H1 (cell line): ENCODE results near the gene TAPT1. TPM values are rescaled to one million over a fixed set of nuclear protein-coding genes. Genes with fewer than 3 reads are reported as not detected.

Source experiments
- CTCF ChIA-PET: fragments of 300-600 bp; sonication (Branson Sonifier 250); formaldehyde crosslinking; loops from one replicate; lab custom pipeline; 2021; ENCODE audit not compliant: partially characterized antibody; lab: Charles Lee
- POLR2A ChIA-PET: fragments of 300-600 bp; sonication (Branson Sonifier 250); formaldehyde crosslinking; loops from one replicate; lab custom pipeline; 2021; ENCODE audit warnings: inconsistent platforms; ENCODE audit not compliant: partially characterized antibody; lab: Charles Lee
- DNase-seq, 2 experiments: peaks; one replicate each; pipeline versions ENCODE4 v3.0.0 to v3.0.0-alpha.2; 2010 to 2022; ENCODE audit warnings: low spot score in 2 of 2, low read depth in 1 of 2, mixed read lengths in 1 of 2
- FAIRE-seq: peaks from 2 replicates; lab custom pipeline; 2011; peaks lifted over from hg19 to GRCh38; lab: Jason Lieb, UNC
- H2AFZ ChIP-seq: 2 replicates; pipeline ENCODE4 v1.8.1; 2012; ENCODE audit warnings: low read length, inconsistent platforms
- H2AK5ac ChIP-seq: 2 replicates; pipeline ENCODE4 v1.6.1; 2013; ENCODE audit warnings: low read depth, low read length
- H2BK120ac ChIP-seq: replicated peaks from 2 replicates; pipeline ENCODE3; 2013; ENCODE audit warnings: low read depth, low read length, inconsistent platforms
- H2BK12ac ChIP-seq: 2 replicates; pipeline ENCODE4 v1.6.1; 2013; ENCODE audit warnings: low read depth, low read length
- H2BK15ac ChIP-seq: 2 replicates; pipeline ENCODE4 v1.6.1; 2013; ENCODE audit warnings: low read length
- H2BK20ac ChIP-seq: 2 replicates; pipeline ENCODE4 v1.6.1; 2013; ENCODE audit warnings: low read length
- H2BK5ac ChIP-seq: 2 replicates; pipeline ENCODE4 v1.6.1; 2013; ENCODE audit warnings: low read depth, low read length
- H3K14ac ChIP-seq: 2 replicates; pipeline ENCODE4 v1.6.1; 2013; ENCODE audit warnings: inconsistent platforms; ENCODE audit not compliant: insufficient read length
- H3K18ac ChIP-seq: 2 replicates; pipeline ENCODE4 v1.6.1; 2013; ENCODE audit warnings: low read length; ENCODE audit errors: extremely low read depth
- H3K23ac ChIP-seq: 2 replicates; pipeline ENCODE4 v1.6.1; 2013; ENCODE audit warnings: inconsistent platforms; ENCODE audit not compliant: insufficient read length
- H3K23me2 ChIP-seq: 2 replicates; pipeline ENCODE4 v1.6.1; 2013; ENCODE audit warnings: low read depth, low read length
- H3K27ac ChIP-seq: 2 replicates; pipeline ENCODE4 v1.6.1; 2011; ENCODE audit warnings: low read depth, low read length, inconsistent platforms
- H3K27me3 ChIP-seq, 4 experiments: replicated peaks in 1 of 4; 1 replicate in 1 of 4; 2 replicates in 3 of 4; pipeline versions ENCODE4 v1.6.1 to v1.8.1; 2011 to 2013; ENCODE audit warnings: low read length in 3 of 4, mild to moderate bottlenecking in 3 of 4, inconsistent platforms in 2 of 4, mixed read lengths in 2 of 4, moderate library complexity in 1 of 4; ENCODE audit not compliant: control insufficient read depth in 3 of 4, insufficient read depth in 3 of 4; ENCODE audit errors: extremely low read depth in 1 of 4
- H3K36me3 ChIP-seq, 4 experiments: 2 replicates each; pipeline versions ENCODE4 v1.6.1 to v1.8.1; 2011 to 2013; ENCODE audit warnings: mild to moderate bottlenecking in 4 of 4, low read length in 3 of 4, moderate library complexity in 2 of 4, control low read depth in 1 of 4, inconsistent platforms in 1 of 4; ENCODE audit not compliant: insufficient read depth in 4 of 4, control insufficient read depth in 2 of 4
- H3K4ac ChIP-seq: replicated peaks from 2 replicates; pipeline ENCODE3; 2013; ENCODE audit warnings: low read length, low read depth, mixed read lengths, inconsistent platforms; ENCODE audit not compliant: insufficient read length
- H3K4me1 ChIP-seq, 4 experiments: replicated peaks in 1 of 4; 1 replicate in 1 of 4; 2 replicates in 3 of 4; pipeline versions ENCODE4 v1.6.1 to v1.8.1; 2011 to 2013; ENCODE audit warnings: low read length in 3 of 4, inconsistent platforms in 2 of 4, mixed read lengths in 1 of 4; ENCODE audit not compliant: insufficient read depth in 4 of 4, control insufficient read depth in 3 of 4
- H3K4me2 ChIP-seq, 2 experiments: 2 replicates each; pipeline versions ENCODE4 v1.6.1 to v1.8.1; 2011 to 2013; ENCODE audit warnings: low read depth in 2 of 2, low read length in 2 of 2, control low read depth in 1 of 2, inconsistent platforms in 1 of 2, mild to moderate bottlenecking in 1 of 2; ENCODE audit not compliant: insufficient read depth in 1 of 2
- H3K4me3 ChIP-seq, 4 experiments: fragments of 200-600, 300-600 bp in 1 of 4; sonication (generic), shearing (Covaris generic), sonication (Bioruptor Twin) in 1 of 4; 2 replicates each; pipeline versions ENCODE4 v1.5.1 to v1.8.1; 2011 to 2016; ENCODE audit warnings: low read length in 4 of 4, low read depth in 3 of 4, control low read depth in 2 of 4, inconsistent platforms in 2 of 4, mild to moderate bottlenecking in 2 of 4, mixed read lengths in 1 of 4, moderate library complexity in 1 of 4; ENCODE audit not compliant: insufficient read depth in 2 of 4; ENCODE audit errors: extremely low read depth in 1 of 4
- H3K56ac ChIP-seq: replicated peaks from 2 replicates; pipeline ENCODE3; 2013; ENCODE audit warnings: low read depth, mild to moderate bottlenecking, mixed read lengths, low read length, inconsistent platforms; ENCODE audit not compliant: insufficient read length
- H3K79me1 ChIP-seq: 2 replicates; pipeline ENCODE4 v1.6.1; 2013; ENCODE audit warnings: low read depth, low read length, control low read depth
- H3K79me2 ChIP-seq, 2 experiments: 2 replicates each; pipeline versions ENCODE4 v1.6.1 to v1.8.1; 2012 to 2013; ENCODE audit warnings: low read length in 2 of 2, mild to moderate bottlenecking in 2 of 2, inconsistent platforms in 1 of 2; ENCODE audit not compliant: insufficient read depth in 2 of 2, control insufficient read depth in 1 of 2
- H3K9ac ChIP-seq, 4 experiments: replicated peaks in 1 of 4; 1 replicate in 1 of 4; 2 replicates in 3 of 4; pipeline versions ENCODE4 v1.6.1 to v1.8.1; 2011 to 2013; ENCODE audit warnings: low read depth in 3 of 4, low read length in 3 of 4, control low read depth in 2 of 4, mild to moderate bottlenecking in 2 of 4, moderate library complexity in 2 of 4, inconsistent platforms in 1 of 4; ENCODE audit errors: extremely low read depth in 1 of 4
- H3K9me3 ChIP-seq, 2 experiments: 2 replicates each; pipeline versions ENCODE4 v1.6.1 to v1.8.1; 2012 to 2013; ENCODE audit warnings: mild to moderate bottlenecking in 2 of 2, moderate library complexity in 2 of 2, control low read depth in 1 of 2, inconsistent platforms in 1 of 2, low read depth in 1 of 2, low read length in 1 of 2, mixed read lengths in 1 of 2; ENCODE audit not compliant: insufficient read depth in 2 of 2
- H4K20me1 ChIP-seq, 2 experiments: replicated peaks in 1 of 2; 2 replicates each; pipeline versions ENCODE3 to v1.8.1; 2011 to 2013; ENCODE audit warnings: inconsistent platforms in 2 of 2, low read length in 2 of 2, mild to moderate bottlenecking in 1 of 2; ENCODE audit not compliant: insufficient read depth in 2 of 2, control insufficient read depth in 1 of 2
- H4K5ac ChIP-seq: 2 replicates; pipeline ENCODE4 v1.6.1; 2013; ENCODE audit warnings: low read length, low read depth, mixed read lengths, inconsistent platforms; ENCODE audit not compliant: insufficient read length
- H4K8ac ChIP-seq: 2 replicates; pipeline ENCODE4 v1.8.0; 2013; ENCODE audit warnings: mild to moderate bottlenecking, moderate library complexity, low read length, inconsistent platforms; ENCODE audit not compliant: insufficient read depth; ENCODE audit errors: extremely low read depth
- H4K91ac ChIP-seq: replicated peaks from 2 replicates; pipeline ENCODE3; 2013; ENCODE audit warnings: low read length, mixed read lengths, inconsistent platforms; ENCODE audit not compliant: insufficient read length
- BCL11A ChIP-seq, 2 experiments: IDR thresholded peaks; one replicate each; pipeline ENCODE4 v1.6.1; 2011; ENCODE audit warnings: low read depth in 2 of 2, low read length in 2 of 2, mild to moderate bottlenecking in 2 of 2
- EP300 ChIP-seq, 2 experiments: IDR thresholded peaks; 1 replicate in 1 of 2; 2 replicates in 1 of 2; pipeline ENCODE4 v1.6.1; 2011 to 2012; ENCODE audit warnings: low read depth in 2 of 2, low read length in 2 of 2, mild to moderate bottlenecking in 2 of 2, borderline replicate concordance in 1 of 2, inconsistent platforms in 1 of 2, moderate library complexity in 1 of 2
- EZH2 ChIP-seq: fragments of 200-600 bp; sonication (generic); IDR thresholded peaks from 2 replicates; pipeline ENCODE4 v1.7.1; 2012; ENCODE audit warnings: low read depth, mild to moderate bottlenecking, moderate library complexity, low read length, inconsistent platforms; ENCODE audit not compliant: severe bottlenecking
- FOSL1 ChIP-seq: IDR thresholded peaks from 2 replicates; pipeline ENCODE4 v1.6.1; 2011; ENCODE audit warnings: mild to moderate bottlenecking, low read depth, low read length, moderate library complexity; ENCODE audit not compliant: insufficient read depth
- PHF8 ChIP-seq: fragments of 200-600 bp; sonication (generic); conservative IDR thresholded peaks from 2 replicates; pipeline ENCODE4 v1.7.1; 2012; ENCODE audit warnings: low read depth, mild to moderate bottlenecking, inconsistent platforms, low read length, moderate library complexity
- RAD21 ChIP-seq, 2 experiments: IDR thresholded peaks in 1 of 2; conservative IDR thresholded peaks in 1 of 2; 2 replicates each; pipeline ENCODE4 v1.6.1; 2011; ENCODE audit warnings: low read depth in 2 of 2, low read length in 2 of 2, improper control_type of control experiment in 1 of 2, inconsistent platforms in 1 of 2, mild to moderate bottlenecking in 1 of 2, moderate library complexity in 1 of 2
- RNF2 ChIP-seq: fragments of 200-900, 300-1000 bp; sonication (generic); IDR thresholded peaks from 2 replicates; pipeline ENCODE4 v1.7.1; 2016; ENCODE audit warnings: borderline replicate concordance, low read depth, mild to moderate bottlenecking, antibody characterized with exemption, low read length; ENCODE audit not compliant: poor library complexity, severe bottlenecking; ENCODE audit errors: missing control alignments
- SIX5 ChIP-seq: IDR thresholded peaks from 2 replicates; pipeline ENCODE4 v1.6.1; 2011; ENCODE audit warnings: mild to moderate bottlenecking, low read depth, low read length
- WGBS, 2 experiments: shearing (Covaris generic) in 1 of 2; methylation state at CpG; one replicate each; pipeline versions ENCODE4 v1.1.6 to v1.1.7; 2013 to 2015; ENCODE audit warnings: low lambda C conversion rate in 2 of 2, mixed read lengths in 2 of 2, inconsistent platforms in 1 of 2, low coverage in 1 of 2, missing lambda C conversion rate in 1 of 2; ENCODE audit not compliant: insufficient replicate concordance in 2 of 2, insufficient coverage in 1 of 2, insufficient read length in 1 of 2; ENCODE audit errors: extremely low coverage in 1 of 2, missing lambda C conversion rate in 1 of 2; 5-methylcytosine and 5-hydroxymethylcytosine counted together
- polyA plus RNA-seq, 7 experiments: library from polyadenylated mRNA; depleted of rRNA in 3 of 7; stranded (reverse) in 5 of 7; unstranded in 2 of 7; fragments of >200 nt in 5 of 7; fragments of 200-250 nt in 2 of 7; gene quantifications; 1 replicate in 5 of 7; 2 replicates in 1 of 7; 4 replicates in 1 of 7; pipeline versions ENCODE4 v1.2.1 to v1.2.3, GENCODE V29; 2011 to 2013; ENCODE audit warnings: missing spikeins in 2 of 7, mixed read lengths in 2 of 7
- total RNA-seq: library from RNA; stranded (reverse); fragmentation: NEBNext Ultra II Directional; extraction: Animal tissue kit (Norgen Biotek cat#: 25700); gene quantifications from 2 replicates; pipeline ENCODE4 v1.2.1, GENCODE V29; 2021
- TF ChIP-seq, protein P1 (sequence below): IDR thresholded peaks from 2 replicates; pipeline ENCODE4 v1.6.1; 2012; ENCODE audit warnings: inconsistent platforms

The TAPT1 gene
- total and polyA plus RNA-seq, 2 of the 8 experiments (the other 6 are each of a cell fraction or from before 2014, with no cell fraction given) = 4.2 to 15.3 TPM

DNA sequence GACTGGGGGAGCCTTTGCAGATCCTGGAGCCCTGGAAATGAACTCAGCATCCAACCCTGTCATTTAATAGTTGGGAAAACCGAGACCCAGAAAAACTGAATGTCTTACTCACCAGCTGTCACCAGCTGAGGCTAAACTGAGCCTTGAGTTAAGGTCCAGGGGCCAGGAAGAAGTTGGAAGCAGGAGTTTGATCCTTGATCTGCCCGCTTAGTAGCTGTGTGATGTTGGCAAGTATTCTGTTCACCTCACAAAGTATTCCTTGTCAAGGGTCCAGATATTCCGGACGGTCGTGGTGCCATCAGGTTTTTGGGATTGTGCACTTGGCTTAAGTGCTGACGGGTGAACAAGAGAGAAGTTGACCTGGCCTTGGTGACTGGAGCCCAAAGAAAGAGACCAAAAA is 111.7 kb downstream of the TAPT1 start:
- no peaks in the 10 kb centered on the region for H3K79me2 ChIP-seq
- H2BK20ac ChIP-seq = no peak overlapping the region
- no peaks in the 10 kb centered on the region for H3K9me3 ChIP-seq
- no peak overlapping the region for H3K4ac ChIP-seq
- FAIRE-seq (no peak), DNase-seq (no peak)
- no peak overlapping the region for H2BK12ac ChIP-seq
- no peak overlapping the region for H4K5ac ChIP-seq
- TF ChIP-seq EP300 (IDR thresholded peaks at IDR 0.05; ENCODE audit: borderline replicate concordance in 1 of 2, low read depth in 2 of 2, low read length in 2 of 2) = no peak
- TF ChIP-seq, protein P1, sequence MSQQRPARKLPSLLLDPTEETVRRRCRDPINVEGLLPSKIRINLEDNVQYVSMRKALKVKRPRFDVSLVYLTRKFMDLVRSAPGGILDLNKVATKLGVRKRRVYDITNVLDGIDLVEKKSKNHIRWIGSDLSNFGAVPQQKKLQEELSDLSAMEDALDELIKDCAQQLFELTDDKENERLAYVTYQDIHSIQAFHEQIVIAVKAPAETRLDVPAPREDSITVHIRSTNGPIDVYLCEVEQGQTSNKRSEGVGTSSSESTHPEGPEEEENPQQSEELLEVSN = no peak
- no peak for TF ChIP-seq PHF8
- no peak for TF ChIP-seq EZH2
- TF ChIP-seq FOSL1 = no peak
- TF ChIP-seq SIX5 = no peak
- TF ChIP-seq RAD21 (IDR thresholded peaks at IDR 0.05 in 1 of 2, conservative IDR thresholded peaks at IDR 0.05 in 1 of 2; ENCODE audit: low read depth in 2 of 2, low read length in 2 of 2) = no peak
- TF ChIP-seq BCL11A (IDR thresholded peaks at IDR 0.05; ENCODE audit: low read depth in 2 of 2, low read length in 2 of 2) = no peak
- TF ChIP-seq RNF2 = no peak
- H2AK5ac ChIP-seq = no peak overlapping the region
- no peaks in the 10 kb centered on the region for H3K4me1 ChIP-seq
- ChIA-PET POLR2A (interaction anchor here (0.8 kb wide), 1 partner anchor 9 kb away, joined by 3 read pairs; no protein-coding TSS in a partner anchor), CTCF (no interaction called here)
- H4K8ac ChIP-seq = no peak overlapping the region
- H2BK120ac ChIP-seq = no peak overlapping the region
- no peak overlapping the region for H3K9ac ChIP-seq
- no peaks in the 10 kb centered on the region for H4K20me1 ChIP-seq
- H2BK15ac ChIP-seq = no peak overlapping the region
- no peaks in the 10 kb centered on the region for H3K36me3 ChIP-seq
- H3K79me1 ChIP-seq = no peaks in the 10 kb centered on the region
- no peak overlapping the region for H2AFZ ChIP-seq
- no peaks in the 10 kb centered on the region for H3K27me3 ChIP-seq
- no peak overlapping the region for H2BK5ac ChIP-seq
- no peaks in the 10 kb centered on the region for H3K23me2 ChIP-seq
- no peak overlapping the region for H3K56ac ChIP-seq
- no peak overlapping the region for H3K18ac ChIP-seq
- no peak overlapping the region for H3K27ac ChIP-seq
- H3K4me3 ChIP-seq = no peak overlapping the region
- H3K23ac ChIP-seq = no peak overlapping the region
- no peak overlapping the region for H3K14ac ChIP-seq
- no peak overlapping the region for H3K4me2 ChIP-seq
- H4K91ac ChIP-seq = no peak overlapping the region
- whole genome bisulfite sequencing, 2 experiments = 82% methylated on average over 6 of the region's 6 CpGs; no CpG with 5 or more reads in 1 of the 2 experiments
